Measurements from ENCODE around the gene SPART.

Gene SPART

GRCh38 chr13:36346222-36347083 is at the start of gene SPART:
Gene SPART, minus strand, starts transcription at chr13:36346394. Its CDS starts 10,564 bp downstream, at chr13:36335830.
- no peak for TF ChIP-seq Cebpa-rat (IDR thresholded peaks at IDR 0.05)
- no peaks in the 10 kb centered on the region for H3K36me3 ChIP-seq
- H3K4me2 ChIP-seq: no peak within 1 kb of the TSS
- H3K27me3 ChIP-seq: no peaks in the 10 kb centered on the region
- H4K20me1 ChIP-seq: no peaks in the 10 kb centered on the region
- no peak within 1 kb of the TSS for H3K27ac ChIP-seq
- H3K9me3 ChIP-seq: peaks cover 20% of the 10 kb centered on the region
- no peaks in the 10 kb centered on the region for H3K4me1 ChIP-seq
- H3K9ac ChIP-seq: no peak within 1 kb of the TSS
- no peak within 1 kb of the TSS for H3K4me3 ChIP-seq

GRCh38 chr13:36395280-36395679 is 49.1 kb upstream of the SPART start:
- H3K27ac ChIP-seq: no peak overlapping the region
- H3K27me3 ChIP-seq: no peaks in the 10 kb centered on the region
- H3K4me3 ChIP-seq: no peak overlapping the region
- H3K4me2 ChIP-seq: no peak overlapping the region
- H3K9ac ChIP-seq: no peak overlapping the region
- no peak for TF ChIP-seq Cebpa-rat (IDR thresholded peaks at IDR 0.05)
- no peaks in the 10 kb centered on the region for H3K9me3 ChIP-seq
- no peaks in the 10 kb centered on the region for H4K20me1 ChIP-seq
- no peaks in the 10 kb centered on the region for H3K4me1 ChIP-seq
- no peaks in the 10 kb centered on the region for H3K36me3 ChIP-seq

- Histone ChIP-seq H3K9ac (no peak overlapping the region), H3K27me3 (no peaks in the 10 kb centered on the region), H3K4me3 (no peak overlapping the region), H3K27ac (no peak overlapping the region), H3K4me2 (no peak overlapping the region), H4K20me1 (no peaks in the 10 kb centered on the region), H3K9me3 (no peaks in the 10 kb centered on the region), H3K4me1 (no peaks in the 10 kb centered on the region; the same call in 1 of the 2 replicates), H3K36me3 (no peaks in the 10 kb centered on the region)
- no peak for TF ChIP-seq Cebpa-rat (IDR thresholded peaks at IDR 0.05)
Measured at GRCh38 chr13:36385489-36385888, 39.3 kb upstream of the SPART start.

GRCh38 chr13:36382030-36382429 is 35.8 kb upstream of the SPART start:
- Histone ChIP-seq H3K9me3 (no peaks in the 10 kb centered on the region), H3K27ac (no peak overlapping the region), H3K4me2 (no peak overlapping the region), H3K27me3 (no peaks in the 10 kb centered on the region), H3K4me3 (no peak overlapping the region), H3K9ac (no peak overlapping the region), H4K20me1 (no peaks in the 10 kb centered on the region), H3K36me3 (no peaks in the 10 kb centered on the region), H3K4me1 (no peaks in the 10 kb centered on the region; the same call in 1 of the 2 replicates)
- no peak for TF ChIP-seq Cebpa-rat (IDR thresholded peaks at IDR 0.05)

- no peak overlapping the region for H3K27ac ChIP-seq
- H3K9me3 ChIP-seq: no peaks in the 10 kb centered on the region
- no peaks in the 10 kb centered on the region for H3K36me3 ChIP-seq
- TF ChIP-seq Cebpa-rat (IDR thresholded peaks at IDR 0.05): no peak
- H3K4me1 ChIP-seq: no peaks in the 10 kb centered on the region; the same call in 1 of the 2 replicates
- H4K20me1 ChIP-seq: no peaks in the 10 kb centered on the region
- no peak overlapping the region for H3K4me2 ChIP-seq
- H3K9ac ChIP-seq: no peak overlapping the region
- H3K27me3 ChIP-seq: no peaks in the 10 kb centered on the region
- no peak overlapping the region for H3K4me3 ChIP-seq
Measured at GRCh38 chr13:36377826-36378468, 31.8 kb upstream of the SPART start.

GRCh38 chr13:36374063-36374462 is 27.9 kb upstream of the SPART start:
- no peak overlapping the region for H3K4me3 ChIP-seq
- H3K9ac ChIP-seq: no peak overlapping the region
- no peak overlapping the region for H3K27ac ChIP-seq
- peaks cover 9% of the 10 kb centered on the region; the same call in 1 of the 2 replicates for H3K4me1 ChIP-seq
- H3K9me3 ChIP-seq: no peaks in the 10 kb centered on the region
- TF ChIP-seq Cebpa-rat (IDR thresholded peaks at IDR 0.05): no peak
- H4K20me1 ChIP-seq: no peaks in the 10 kb centered on the region
- H3K27me3 ChIP-seq: no peaks in the 10 kb centered on the region
- no peaks in the 10 kb centered on the region for H3K36me3 ChIP-seq
- no peak overlapping the region for H3K4me2 ChIP-seq

GRCh38 chr13:36371185-36371584 is 25.0 kb upstream of the SPART start:
- H3K4me1 ChIP-seq: peaks cover 9% of the 10 kb centered on the region; the same call in 1 of the 2 replicates
- H4K20me1 ChIP-seq: no peaks in the 10 kb centered on the region
- H3K36me3 ChIP-seq: no peaks in the 10 kb centered on the region
- H3K9ac ChIP-seq: no peak overlapping the region
- H3K4me2 ChIP-seq: no peak overlapping the region
- no peak overlapping the region for H3K27ac ChIP-seq
- H3K4me3 ChIP-seq: no peak overlapping the region
- TF ChIP-seq Cebpa-rat (IDR thresholded peaks at IDR 0.05): no peak
- no peaks in the 10 kb centered on the region for H3K9me3 ChIP-seq
- no peaks in the 10 kb centered on the region for H3K27me3 ChIP-seq

- peaks cover 9% of the 10 kb centered on the region; the same call in 1 of the 2 replicates for H3K4me1 ChIP-seq
- H3K27ac ChIP-seq: no peak overlapping the region
- no peaks in the 10 kb centered on the region for H3K9me3 ChIP-seq
- no peaks in the 10 kb centered on the region for H3K27me3 ChIP-seq
- H4K20me1 ChIP-seq: no peaks in the 10 kb centered on the region
- no peak overlapping the region for H3K9ac ChIP-seq
- no peak overlapping the region for H3K4me3 ChIP-seq
- no peaks in the 10 kb centered on the region for H3K36me3 ChIP-seq
- peak overlapping the region; percentile 7; the same call in 1 of the 2 replicates for H3K4me2 ChIP-seq
- no peak for TF ChIP-seq Cebpa-rat (IDR thresholded peaks at IDR 0.05)
Measured at GRCh38 chr13:36370108-36370429, 23.9 kb upstream of the SPART start.

- peak overlapping the region; percentile 7; the same call in 1 of the 2 replicates for H3K4me2 ChIP-seq
- no peak for TF ChIP-seq Cebpa-rat (IDR thresholded peaks at IDR 0.05)
- no peaks in the 10 kb centered on the region for H4K20me1 ChIP-seq
- no peaks in the 10 kb centered on the region for H3K36me3 ChIP-seq
- H3K9me3 ChIP-seq: no peaks in the 10 kb centered on the region
- H3K4me1 ChIP-seq: peaks cover 9% of the 10 kb centered on the region; the same call in 1 of the 2 replicates
- H3K4me3 ChIP-seq: no peak overlapping the region
- H3K27me3 ChIP-seq: no peaks in the 10 kb centered on the region
- H3K27ac ChIP-seq: no peak overlapping the region
- no peak overlapping the region for H3K9ac ChIP-seq
Measured at GRCh38 chr13:36369268-36370107, 23.3 kb upstream of the SPART start.

Measured in BLaER1 (cell line).